ENCODE results near the gene ZNF429.

DNA sequence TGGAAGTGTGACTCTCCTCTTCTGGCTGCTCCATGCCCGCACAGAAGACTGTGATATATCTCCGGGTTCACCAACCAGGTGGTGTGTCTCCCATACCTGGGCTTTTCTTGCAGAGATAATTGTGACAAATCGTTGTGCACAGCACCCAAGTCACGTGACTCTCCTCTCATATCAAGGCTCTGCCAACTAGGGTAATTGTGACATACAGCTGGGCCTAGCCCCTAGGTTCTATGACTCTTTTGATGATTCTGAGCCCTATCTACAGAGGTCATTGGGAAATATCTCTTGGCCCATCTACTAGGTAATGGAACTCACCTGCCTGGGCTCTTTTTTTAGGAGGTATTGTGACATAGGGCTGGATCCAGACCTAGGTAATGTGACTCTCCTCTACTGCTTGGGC is 89.8 kb downstream of the ZNF429 start:
- no peak for TF ChIP-seq EZH2 (IDR thresholded peaks at IDR 0.05)
- no peak for TF ChIP-seq POLR2AphosphoS5 (IDR thresholded peaks at IDR 0.05; ENCODE audit: borderline replicate concordance, low read depth, low read length)
- TF ChIP-seq FOXP2 (optimal IDR thresholded peaks at IDR 0.05; ENCODE audit: control extremely low read depth, extremely low read length, insufficient read depth): no peak

All from SK-N-MC (cell line).